AG09319 (cell line): ENCODE data around the gene TEAD2.

Source experiments
- DNase-seq: peaks from one replicate; pipeline ENCODE4 v3.0.0-alpha.2; 2010; ENCODE audit warnings: low read depth; ENCODE audit errors: extremely low read depth
- CTCF ChIP-seq: IDR thresholded peaks from 2 replicates; pipeline ENCODE4 v1.5.1; 2011; ENCODE audit warnings: low read depth, mild to moderate bottlenecking, inconsistent platforms, low read length, moderate library complexity

Gene TEAD2

GRCh38 chr19:49403404-49404187 is 41.4 kb upstream of the TEAD2 start:
- TF ChIP-seq CTCF, result no peak
- no peak for DNase-seq

- TF ChIP-seq CTCF, result no peak
- DNase-seq, result no peak
These were observed 37.8 kb upstream of the TEAD2 start for GRCh38 chr19:49400029-49400428.

- no peak for DNase-seq
- no peak for TF ChIP-seq CTCF
These were observed 36.7 kb upstream of the TEAD2 start for GRCh38 chr19:49398931-49399330.

GRCh38 chr19:49398001-49398615 is 35.9 kb upstream of the TEAD2 start:
- TF ChIP-seq CTCF, result no peak
- DNase-seq, result no peak

GRCh38 chr19:49396738-49397505 is 34.7 kb upstream of the TEAD2 start:
- no peak for DNase-seq
- TF ChIP-seq CTCF, result no peak

GRCh38 chr19:49395581-49396407 is 33.6 kb upstream of the TEAD2 start:
- DNase-seq, result no peak
- no peak for TF ChIP-seq CTCF
